Gastroesophageal sphincter (tissue), 3 donors: ENCODE measurements around the gene MCC.

Experiments
- EP300 ChIP-seq: sonication (generic); formaldehyde crosslinking; IDR thresholded peaks from one replicate; pipeline ENCODE4 v1.6.1; 2017; ENCODE audit warnings: antibody characterized with exemption, mild to moderate bottlenecking
- TF ChIP-seq, protein P1 (sequence below), 4 experiments: fragments of 200-600 bp in 2 of 4; fragments of 450-650 bp in 2 of 4; sonication (generic) in 1 of 4; IDR thresholded peaks; one replicate each; pipeline ENCODE4 v1.5.1; 2017 to 2019; ENCODE audit warnings: antibody characterized with exemption in 4 of 4, mild to moderate bottlenecking in 2 of 4, moderate library complexity in 2 of 4

DNA sequence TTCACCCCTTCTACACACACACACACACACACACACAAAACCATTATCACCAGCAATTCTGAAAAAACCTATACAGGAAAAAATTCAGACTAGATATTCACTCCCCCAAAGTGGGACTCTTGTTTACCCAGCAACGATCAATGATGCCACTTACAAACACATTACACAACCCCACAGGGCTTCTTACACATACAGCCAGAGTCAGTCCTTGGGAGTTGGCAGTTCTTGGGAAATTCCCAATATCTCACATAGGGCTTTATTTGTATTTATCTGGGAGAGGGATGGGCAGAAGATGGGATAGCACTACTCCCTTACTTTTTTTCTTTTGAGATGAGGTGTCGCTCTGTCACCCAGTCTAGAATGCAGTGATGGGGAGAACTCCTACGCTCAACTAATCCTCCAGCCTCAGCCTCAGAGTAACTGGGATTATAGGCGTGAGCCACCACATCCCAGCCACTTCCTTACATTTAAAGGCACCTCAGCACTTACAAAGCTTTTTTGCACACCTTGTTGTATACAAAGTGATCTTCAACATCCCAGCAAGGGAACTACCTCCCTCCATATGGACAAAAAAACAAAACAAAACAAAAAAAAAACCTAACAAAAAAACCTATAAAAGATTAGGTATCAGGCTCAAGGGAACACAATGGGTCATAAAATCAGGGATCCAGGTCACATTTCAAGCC lies 221.9 kb downstream of the MCC start:
- no peak for TF ChIP-seq EP300
- TF ChIP-seq, protein P1, sequence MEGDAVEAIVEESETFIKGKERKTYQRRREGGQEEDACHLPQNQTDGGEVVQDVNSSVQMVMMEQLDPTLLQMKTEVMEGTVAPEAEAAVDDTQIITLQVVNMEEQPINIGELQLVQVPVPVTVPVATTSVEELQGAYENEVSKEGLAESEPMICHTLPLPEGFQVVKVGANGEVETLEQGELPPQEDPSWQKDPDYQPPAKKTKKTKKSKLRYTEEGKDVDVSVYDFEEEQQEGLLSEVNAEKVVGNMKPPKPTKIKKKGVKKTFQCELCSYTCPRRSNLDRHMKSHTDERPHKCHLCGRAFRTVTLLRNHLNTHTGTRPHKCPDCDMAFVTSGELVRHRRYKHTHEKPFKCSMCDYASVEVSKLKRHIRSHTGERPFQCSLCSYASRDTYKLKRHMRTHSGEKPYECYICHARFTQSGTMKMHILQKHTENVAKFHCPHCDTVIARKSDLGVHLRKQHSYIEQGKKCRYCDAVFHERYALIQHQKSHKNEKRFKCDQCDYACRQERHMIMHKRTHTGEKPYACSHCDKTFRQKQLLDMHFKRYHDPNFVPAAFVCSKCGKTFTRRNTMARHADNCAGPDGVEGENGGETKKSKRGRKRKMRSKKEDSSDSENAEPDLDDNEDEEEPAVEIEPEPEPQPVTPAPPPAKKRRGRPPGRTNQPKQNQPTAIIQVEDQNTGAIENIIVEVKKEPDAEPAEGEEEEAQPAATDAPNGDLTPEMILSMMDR (IDR thresholded peaks at IDR 0.05): no peak
